NCI-H345 treated with DMSO at 0.1 percent for 48 hours (cell line): Measurements from ENCODE around the gene TLE6.
"Not testable (repeated sequence)": the region's sequence is repeated elsewhere in the genome, so short reads cannot be mapped to it uniquely, and the experiment has no call there.

Experiments used
- DNase-seq: peaks from one replicate; lab custom pipeline; 2025; ENCODE audit not compliant: unreplicated experiment; lab: John Stamatoyannopoulos, UW

TLE6 gene

DNA sequence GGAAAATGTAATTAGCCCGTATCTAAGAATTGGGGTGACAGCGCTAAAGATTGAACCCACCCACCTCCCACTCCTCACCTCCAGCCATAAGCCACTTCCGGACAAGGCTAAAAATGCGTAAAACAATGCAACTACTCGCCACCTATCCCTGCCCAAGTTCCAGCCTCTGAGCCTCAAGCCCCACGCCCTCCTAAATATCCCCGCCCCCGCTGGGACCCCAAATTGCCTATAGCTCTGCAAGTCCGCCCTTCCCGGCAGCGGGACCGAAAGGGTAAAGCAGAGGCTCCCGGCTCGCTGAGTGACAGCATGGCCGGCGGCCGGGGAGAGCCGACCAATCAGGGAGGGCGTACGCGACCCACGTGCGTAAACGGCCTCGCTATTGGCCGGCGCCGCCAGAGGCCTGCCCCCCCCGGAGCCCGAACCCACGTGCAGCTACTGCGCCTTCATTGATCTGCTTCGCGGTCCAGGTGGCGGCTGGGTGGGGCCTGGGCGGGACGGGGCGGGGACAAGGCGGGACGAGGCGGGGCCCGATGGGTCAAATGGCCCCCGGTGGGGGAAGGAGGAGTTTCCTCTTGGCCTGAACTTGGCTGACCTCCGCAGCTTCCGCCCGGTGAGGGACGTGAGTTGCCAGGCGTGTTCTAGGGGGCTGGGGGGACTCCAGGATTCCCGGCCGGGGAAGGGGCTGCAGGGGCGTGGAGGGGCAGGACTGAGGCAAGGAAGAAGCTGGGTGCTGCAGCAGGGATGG lies at the start of gene TLE6:
Gene TLE6 (plus strand): TSS at position 564 of the 745 bp plus-strand sequence. CDS start 670 bp downstream, outside the sequence.
- peak; percentile 86 for DNase-seq

GRCh38 chr19:2933490-2933910 lies 43.9 kb upstream of the TLE6 start:
- DNase-seq = no peak

DNA sequence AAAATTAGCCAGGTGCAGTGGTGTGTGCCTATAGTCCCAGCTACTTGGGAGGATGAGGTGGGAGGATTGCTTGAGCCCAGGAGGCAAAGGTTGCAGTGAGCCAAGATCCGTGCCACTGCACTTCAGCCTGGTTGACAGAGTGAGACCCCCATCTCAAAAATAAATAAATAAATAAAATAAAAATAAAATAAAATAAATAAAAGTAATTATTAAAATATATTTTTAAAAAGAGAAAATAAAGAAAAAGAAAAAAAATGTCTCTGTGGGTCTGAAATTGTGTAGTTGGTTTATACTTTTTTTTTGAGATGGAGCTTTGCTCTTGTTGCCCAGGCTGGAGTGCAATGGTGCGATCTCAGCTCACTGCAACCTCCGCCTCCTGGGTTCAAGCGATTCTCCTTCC lies 41.5 kb upstream of the TLE6 start:
- not testable (repeated sequence) for DNase-seq

DNA sequence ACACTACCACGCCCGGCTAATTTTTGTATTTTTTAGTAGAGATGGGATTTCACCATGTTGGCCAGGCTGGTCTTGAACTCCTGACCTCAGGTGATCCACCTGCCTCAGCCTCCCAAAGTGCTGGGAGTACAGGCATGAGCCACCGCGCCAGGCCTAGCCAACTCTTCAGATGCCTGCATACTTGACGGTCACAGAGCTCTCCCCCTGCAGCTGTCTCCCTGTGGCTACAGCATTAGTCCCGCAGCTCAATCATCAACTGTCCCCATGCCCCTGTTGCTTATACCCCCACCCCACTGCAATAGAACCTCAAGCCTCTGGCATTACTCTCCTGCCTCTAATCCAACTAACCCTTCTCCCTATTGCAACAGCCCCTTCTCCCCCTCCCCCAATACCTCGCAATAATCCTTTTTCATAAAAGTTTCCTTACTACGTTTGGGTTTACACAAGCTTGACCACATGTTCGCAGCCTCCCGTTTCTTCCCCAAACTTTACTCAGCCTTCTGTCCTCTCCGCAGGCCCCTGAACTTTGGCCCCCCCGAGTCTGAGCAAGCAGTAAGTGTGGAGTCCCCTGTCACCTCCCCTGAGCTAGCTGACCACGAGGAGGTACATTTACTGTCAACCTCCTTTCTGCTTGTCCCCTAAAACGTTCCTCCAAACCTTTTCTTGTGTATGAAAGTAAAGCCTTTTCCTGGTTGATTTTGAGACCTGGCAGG lies 34.3 kb upstream of the TLE6 start:
- no peak for DNase-seq

DNA sequence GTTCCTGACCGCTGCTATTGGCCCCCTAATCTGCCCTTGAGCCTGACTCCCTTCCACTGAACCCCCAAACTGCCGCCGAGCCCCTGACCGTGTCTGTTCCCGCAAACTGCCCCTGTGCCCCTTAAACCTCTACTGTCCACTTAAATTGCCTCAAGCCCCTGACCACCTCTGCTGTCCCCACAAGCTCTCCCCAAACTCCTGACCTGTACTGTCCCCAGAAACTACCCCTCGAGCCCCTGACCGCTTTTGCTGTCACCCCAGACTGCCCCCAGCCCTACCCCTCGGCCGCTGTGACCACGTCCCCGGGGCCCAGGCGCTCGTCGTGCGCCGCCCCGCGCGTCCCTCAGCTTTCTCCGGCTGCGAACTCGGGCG lies 33.0 kb upstream of the TLE6 start:
- DNase-seq = no peak

GRCh38 chr19:2944775-2945574 lies 32.4 kb upstream of the TLE6 start, which contains the start of gene ZNF77:
Gene ZNF77 (minus strand): TSS chr19:2944971. CDS start chr19:2944840, 131 bp downstream.
- peak; percentile 97 for DNase-seq

DNA sequence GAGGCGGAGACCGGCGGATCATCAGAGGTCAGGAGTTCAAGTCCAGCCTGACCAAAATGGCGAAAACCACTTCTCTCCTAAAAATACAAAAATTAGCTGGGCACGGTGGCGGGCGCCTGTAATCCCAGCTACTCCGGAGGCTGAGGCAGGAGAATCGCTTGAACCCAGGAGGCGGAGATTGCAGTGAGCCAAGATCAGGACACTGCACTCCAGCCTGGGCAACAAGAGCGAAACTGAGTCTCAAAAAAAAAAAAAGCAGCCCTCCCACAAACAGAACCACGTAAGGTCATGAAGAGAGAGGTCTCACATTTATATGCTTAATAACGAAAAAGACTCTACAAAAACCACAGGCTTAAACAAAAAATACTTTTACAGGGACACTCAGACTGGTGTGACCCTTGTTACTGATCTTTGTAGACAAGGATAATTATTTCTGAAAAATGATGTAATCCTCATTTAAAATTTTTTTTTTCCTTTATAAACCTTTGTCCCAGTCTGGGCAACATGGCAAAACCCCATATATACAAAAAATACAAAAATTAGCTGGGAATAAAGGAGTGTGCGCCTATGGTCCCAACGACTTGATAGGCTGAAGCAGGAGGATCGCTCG lies 31.7 kb upstream of the TLE6 start:
- no peak for DNase-seq

DNA sequence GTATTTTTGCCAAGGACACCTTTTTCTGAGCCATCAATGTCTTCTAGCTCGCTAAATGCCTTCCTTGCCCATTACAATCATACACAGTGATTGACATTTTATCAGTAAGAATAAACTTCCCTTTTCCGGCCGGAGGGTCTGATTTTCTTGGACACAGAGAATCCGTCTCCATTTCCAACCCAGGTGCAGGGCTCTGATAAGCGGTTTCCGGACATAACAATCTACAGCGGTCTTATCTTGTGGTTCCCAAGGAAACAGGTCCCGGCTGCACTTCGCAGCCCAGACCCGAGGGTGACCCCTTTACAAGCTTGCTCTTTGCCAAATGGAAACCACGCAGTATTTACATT lies 27.5 kb upstream of the TLE6 start:
- DNase-seq = no peak

DNA sequence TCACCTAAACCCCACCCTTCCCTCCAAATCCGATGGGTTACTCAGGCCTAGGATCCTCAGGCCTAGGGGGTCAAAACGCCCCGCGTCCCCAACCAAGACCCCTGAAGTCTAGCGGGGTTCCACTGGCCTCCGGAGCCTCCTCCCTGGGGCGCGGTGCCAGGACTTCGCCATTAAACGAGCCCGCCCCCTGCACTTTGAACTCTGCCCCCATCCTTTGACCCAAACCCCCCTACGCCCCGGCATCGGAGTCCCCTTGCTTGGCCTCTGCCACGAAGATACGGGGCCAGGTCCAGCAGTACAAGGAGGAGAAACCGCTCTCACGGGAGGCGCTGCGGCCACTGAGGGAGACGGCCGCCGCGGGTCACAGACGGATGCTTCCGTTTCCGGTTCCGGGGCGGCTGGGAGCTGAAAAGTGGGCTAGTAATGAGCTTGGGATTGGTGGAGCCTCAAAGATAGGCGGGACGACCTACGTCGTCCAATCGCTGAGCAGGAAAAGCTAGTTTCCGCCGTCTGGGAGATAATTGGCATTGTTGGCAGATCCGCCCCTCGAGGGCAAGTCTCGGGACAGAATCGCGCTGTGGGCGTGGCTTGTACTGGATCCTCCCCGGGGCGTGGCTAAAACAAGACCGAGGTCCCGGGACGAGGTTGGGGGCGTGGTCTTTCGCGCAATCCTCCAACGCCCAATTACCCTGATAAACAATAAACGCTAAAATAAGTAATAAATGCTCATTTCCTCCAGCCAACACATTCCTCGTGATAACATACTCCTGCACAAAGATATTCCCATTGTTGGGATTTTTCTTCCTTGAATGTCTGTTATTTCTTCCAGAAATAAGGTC lies 26.9 kb upstream of the TLE6 start:
- DNase-seq = peak; percentile 98

- DNase-seq = no peak
Observed at GRCh38 chr19:2952953-2953481, 24.3 kb upstream of the TLE6 start.

- no peak for DNase-seq
Observed at GRCh38 chr19:2957160-2957559, 20.2 kb upstream of the TLE6 start.

- DNase-seq = no peak
Observed at GRCh38 chr19:2960120-2960519, 17.2 kb upstream of the TLE6 start.

DNA sequence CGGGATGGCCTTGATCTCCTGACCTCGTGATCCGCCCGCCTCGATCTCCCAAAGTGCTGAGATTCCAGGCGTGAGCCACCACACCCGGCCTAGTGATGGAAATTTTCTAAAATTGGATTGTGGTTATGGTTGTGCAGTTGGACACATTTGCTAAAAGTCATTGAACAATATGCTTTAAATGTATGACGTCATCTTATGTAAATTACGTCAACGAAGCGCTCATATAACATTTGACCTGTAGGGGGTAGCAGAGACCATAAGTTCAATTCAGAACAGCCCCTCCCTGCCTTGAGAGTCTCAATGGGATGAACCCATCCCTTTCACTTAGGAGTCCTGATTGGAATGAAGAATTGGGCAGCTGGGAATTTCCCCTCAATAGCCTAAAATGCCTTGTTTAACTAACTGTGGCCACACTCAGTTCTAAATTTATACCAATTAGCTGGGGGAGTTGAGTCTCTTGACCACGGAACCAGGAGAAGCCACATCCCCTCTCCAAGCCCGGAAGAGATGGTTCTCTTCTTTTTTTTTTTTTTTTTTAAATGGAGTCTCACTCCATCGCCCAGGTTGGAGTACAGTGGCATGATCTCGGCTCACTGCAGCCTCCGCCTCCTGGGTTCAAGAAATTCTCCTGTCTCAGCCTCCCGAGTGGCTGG lies 15.2 kb upstream of the TLE6 start:
- DNase-seq = peak; percentile 75

DNA sequence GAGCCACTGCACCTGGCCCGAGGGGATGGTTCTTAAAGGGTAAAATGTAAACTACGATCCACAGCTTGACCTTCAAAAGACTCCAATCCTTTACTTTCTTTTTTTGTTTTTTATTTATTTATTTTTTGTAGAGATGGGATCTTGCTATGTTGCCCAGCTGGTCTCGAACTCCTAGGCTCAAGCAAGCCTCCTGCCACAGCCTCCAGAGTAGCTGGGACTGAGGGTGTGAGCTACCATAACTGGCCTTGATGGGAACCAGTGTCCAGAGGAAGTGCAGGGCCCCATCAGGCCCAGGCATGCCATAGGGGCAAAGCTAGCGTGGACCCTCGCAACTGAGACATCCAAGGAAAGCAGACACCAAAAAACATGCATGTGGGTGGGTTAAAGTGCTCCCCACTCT lies 14.2 kb upstream of the TLE6 start:
- DNase-seq = no peak

DNA sequence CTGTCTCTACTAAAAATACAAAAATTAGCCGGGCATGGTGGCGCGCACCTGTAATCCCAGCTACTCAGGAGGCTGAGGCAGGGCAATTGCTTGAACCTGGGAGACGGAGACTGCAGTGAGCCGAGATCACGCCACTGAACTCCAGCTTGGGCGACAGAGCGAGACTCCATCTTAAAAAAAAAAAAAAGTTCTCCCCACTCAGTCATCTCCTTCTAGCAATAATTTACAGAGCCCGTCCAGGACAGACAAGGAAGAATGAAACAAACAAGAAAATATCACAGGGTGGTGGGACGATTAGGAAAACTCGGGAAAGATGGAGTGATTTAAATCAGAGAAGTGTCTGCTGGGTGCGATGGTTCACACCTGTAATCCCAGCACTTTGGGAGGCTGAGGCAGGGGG lies 13.7 kb upstream of the TLE6 start:
- DNase-seq = not testable (repeated sequence)

GRCh38 chr19:2964874-2965273 lies 12.5 kb upstream of the TLE6 start:
- DNase-seq = no peak

GRCh38 chr19:2967972-2968371 lies 9.4 kb upstream of the TLE6 start:
- peak; percentile 44 for DNase-seq

DNA sequence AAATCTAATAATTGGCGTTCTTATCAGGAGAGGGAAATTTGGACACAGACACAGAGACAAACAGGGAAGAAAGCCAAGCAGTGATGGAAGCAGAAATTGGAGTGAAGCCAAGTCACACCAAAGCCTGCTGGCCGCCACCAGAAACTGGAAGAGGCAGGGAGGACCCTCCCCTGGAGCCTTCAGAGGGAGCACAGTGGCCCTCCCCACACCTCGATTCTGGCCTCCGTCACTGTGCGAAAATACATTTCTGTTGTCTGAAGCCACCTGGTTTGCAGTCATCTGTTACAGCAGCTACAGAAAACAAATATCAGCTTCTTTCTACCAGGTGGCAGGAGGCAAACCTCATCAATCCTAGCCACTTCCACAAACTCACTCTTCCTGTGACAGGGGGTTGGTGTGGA lies 8.3 kb upstream of the TLE6 start:
- peak; percentile 99 for DNase-seq

GRCh38 chr19:2970201-2970835 lies 7.0 kb upstream of the TLE6 start:
- no peak for DNase-seq
